GM12878 (cell line): ENCODE measurements around the gene PLA2G4E. TPM values are rescaled to one million over a fixed set of nuclear protein-coding genes. Genes with fewer than 3 reads are reported as not detected.

Experiments used
- ATAC-seq: fragments of 200-7000 bp; cut with Tn5 transposase; 3 replicates; pipeline ENCODE4 v1.9.1; 2020; ENCODE audit warnings: mild to moderate bottlenecking, moderate library complexity
- BruUV-seq: library from RNA; stranded (reverse); fragments of 400-500 nt; replicated peaks from 2 replicates; lab custom pipeline; 2021; lab: Mats Ljungman, UMichigan
- CTCF ChIA-PET: fragments of 300-600 bp; sonication (Branson Sonifier 250); formaldehyde crosslinking; extraction: SDS; loops from one replicate; lab custom pipeline; 2021; ENCODE audit warnings: inconsistent platforms; lab: Yijun Ruan, JAX
- POLR2A ChIA-PET: fragments of 350-600 bp; formaldehyde crosslinking; extraction: SDS; loops from one replicate; lab custom pipeline; 2021; ENCODE audit warnings: inconsistent platforms; lab: Charles Lee
- RAD21 ChIA-PET: fragments of 300-600 bp; sonication (Branson Sonifier 250); formaldehyde crosslinking; loops from one replicate; lab custom pipeline; 2023; ENCODE audit warnings: antibody characterized with exemption; ENCODE audit not compliant: unreplicated experiment; lab: Charles Lee
- SMC1A ChIA-PET: fragments of 300-600 bp; sonication (Branson Sonifier 250); formaldehyde crosslinking; loops from one replicate; lab custom pipeline; 2023; ENCODE audit not compliant: unreplicated experiment, uncharacterized antibody; lab: Charles Lee
- DNase-seq: peaks from one replicate; pipeline ENCODE4 v3.0.0-alpha.2; 2011; ENCODE audit warnings: low read depth, low spot score
- FAIRE-seq: peaks from 3 replicates; lab custom pipeline; 2011; peaks lifted over from hg19 to GRCh38; lab: Jason Lieb, UNC
- H2AFZ ChIP-seq: 2 replicates; pipeline ENCODE4 v1.6.0; 2011; ENCODE audit warnings: low read depth, low read length, control low read depth; ENCODE audit not compliant: control insufficient read depth
- H3K27ac ChIP-seq: 2 replicates; pipeline ENCODE4 v1.5.1; 2011; ENCODE audit warnings: control low read depth; ENCODE audit not compliant: control insufficient read depth, insufficient read depth
- H3K27me3 ChIP-seq, 2 experiments: replicated peaks in 1 of 2; 2 replicates each; pipeline versions ENCODE4 v1.6.0 to v1.6.1; 2011; ENCODE audit warnings: low read length in 1 of 2; ENCODE audit not compliant: control insufficient read depth in 2 of 2, insufficient read depth in 2 of 2
- H3K36me3 ChIP-seq, 2 experiments: 2 replicates each; pipeline ENCODE4 v1.5.1; 2011; ENCODE audit warnings: low read length in 1 of 2; ENCODE audit not compliant: control insufficient read depth in 2 of 2, insufficient read depth in 2 of 2
- H3K4me1 ChIP-seq: 2 replicates; pipeline ENCODE4 v1.6.1; 2011; ENCODE audit warnings: mild to moderate bottlenecking, low read length, moderate library complexity, mixed read lengths; ENCODE audit not compliant: control insufficient read depth, insufficient read depth
- H3K4me2 ChIP-seq: 2 replicates; pipeline ENCODE4 v1.6.0; 2011; ENCODE audit warnings: control low read depth; ENCODE audit not compliant: control insufficient read depth, insufficient read depth
- H3K4me3 ChIP-seq: fragments of 200-600 bp; sonication (generic); 2 replicates; pipeline ENCODE4 v1.5.1; 2016
- H3K79me2 ChIP-seq: 2 replicates; pipeline ENCODE4 v1.6.0; 2011; ENCODE audit warnings: low read length; ENCODE audit not compliant: control insufficient read depth, insufficient read depth
- H3K9ac ChIP-seq: 2 replicates; pipeline ENCODE4 v1.8.0; 2011; ENCODE audit warnings: low read length, control low read depth, mixed read lengths; ENCODE audit not compliant: control insufficient read depth, insufficient read depth
- H3K9me3 ChIP-seq: replicated peaks from 3 replicates; pipeline ENCODE4 v1.5.1; 2011; ENCODE audit warnings: mild to moderate bottlenecking, low read length; ENCODE audit not compliant: control insufficient read depth, insufficient read depth
- H4K20me1 ChIP-seq: 2 replicates; pipeline ENCODE4 v1.6.0; 2011; ENCODE audit not compliant: control insufficient read depth, insufficient read depth
- MEF2B ChIP-seq: fragments of 450-650 bp; IDR thresholded peaks from 2 replicates; pipeline ENCODE4 v1.6.1; 2018; ENCODE audit warnings: mild to moderate bottlenecking, moderate library complexity; ENCODE audit not compliant: partially characterized antibody, poor library complexity, severe bottlenecking
- SMAD5 ChIP-seq: IDR thresholded peaks from 2 replicates; pipeline ENCODE4 v1.6.1; 2016; ENCODE audit warnings: antibody characterized with exemption, low read depth
- SMC3 ChIP-seq: IDR thresholded peaks from 2 replicates; pipeline ENCODE4 v1.6.1; 2011; ENCODE audit warnings: low read length, improper control_type of control experiment, borderline replicate concordance
- ZNF384 ChIP-seq: IDR thresholded peaks from 2 replicates; pipeline ENCODE4 v1.6.1; 2012; ENCODE audit warnings: low read depth, mild to moderate bottlenecking, low read length, improper control_type of control experiment, borderline replicate concordance
- WGBS: methylation state at CpG from one replicate; pipeline ENCODE4 v1.1.6; 2016; ENCODE audit warnings: low lambda C conversion rate; ENCODE audit not compliant: insufficient replicate concordance, insufficient coverage; ENCODE audit errors: missing lambda C conversion rate; 5-methylcytosine and 5-hydroxymethylcytosine counted together
- in situ Hi-C: fragments of 300-500 bp; cut with MboI; formaldehyde crosslinking; loops from 9 replicates; pipeline ENCODE4 v1.14.3; 2018; ENCODE audit warnings: mixed read lengths
- intact Hi-C: fragments of 100-400 bp; cut with micrococcal nuclease; formaldehyde crosslinking; loops from one replicate; pipeline ENCODE4 v1.14.2; 2022; ENCODE audit not compliant: unreplicated experiment
- polyA plus RNA-seq, 11 experiments: library from polyadenylated mRNA; depleted of rRNA in 4 of 11; unstranded in 6 of 11; stranded (reverse) in 5 of 11; fragments of >200 nt; fragmentation: Nextera tagmentation in 4 of 11; fragmentation: Illumina TruSeq in 1 of 11; extraction: Ambion mirVana in 4 of 11; extraction: Trizol in 1 of 11; gene quantifications; 1 replicate in 1 of 11; 2 replicates in 10 of 11; pipeline versions ENCODE4 v1.2.1 to v1.2.3, GENCODE V29; 2011 to 2016; ENCODE audit warnings: inconsistent platforms in 2 of 11, missing spikeins in 2 of 11, low read depth in 1 of 11
- total RNA-seq, 4 experiments: library from RNA; depleted of rRNA in 3 of 4; stranded (reverse); fragments of >200 nt in 3 of 4; fragmentation: Illumina TruSeq in 1 of 4; extraction: Trizol in 1 of 4; gene quantifications; 2 replicates each; pipeline versions ENCODE4 v1.2.1 to v1.2.3, GENCODE V29; 2013 to 2021
- TF ChIP-seq, protein P1 (sequence below): fragments of 450-650 bp; IDR thresholded peaks from 2 replicates; pipeline ENCODE4 v1.6.1; 2018; ENCODE audit warnings: borderline replicate concordance, mild to moderate bottlenecking; ENCODE audit not compliant: partially characterized antibody

Gene PLA2G4E
- total and polyA plus RNA-seq, 10 of the 15 experiments (the other 5 are each of a cell fraction or from before 2014, with no cell fraction given) = 0.05 to 0.32 (median 0.06) TPM; not detected in 5

DNA sequence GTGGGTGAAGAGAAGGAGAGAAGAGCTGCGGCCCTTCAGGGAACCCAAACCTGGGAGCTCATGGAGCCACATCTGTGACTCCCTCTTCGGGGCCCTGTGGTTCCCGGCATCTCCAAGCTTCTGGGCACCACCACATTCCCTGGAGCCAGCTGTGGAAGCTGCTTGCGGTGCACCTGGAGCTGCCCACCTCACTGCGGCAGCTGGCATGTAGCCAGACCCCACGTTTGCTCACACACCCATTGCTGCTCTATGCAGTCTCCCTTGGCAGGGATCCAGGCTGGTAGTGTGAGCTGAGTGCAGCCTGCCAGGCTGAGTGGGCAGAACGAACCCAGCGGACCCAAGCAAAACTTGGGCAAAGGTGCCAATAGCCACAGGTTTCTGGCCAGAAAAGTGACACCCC lies 16.8 kb upstream of the PLA2G4E start:
- intact Hi-C loops (no loop called here), in situ Hi-C loops (no loop called here)
- no TSS peak for BruUV-seq
- H4K20me1 ChIP-seq = no peaks in the 10 kb centered on the region
- ATAC-seq = no peak
- peaks cover 24% of the 10 kb centered on the region for H3K4me1 ChIP-seq
- POLR2A ChIA-PET = interaction anchor here (0.6 to 0.8 kb wide), 2 partner anchors 171 to 253 kb away, joined by 3 read pairs; no protein-coding TSS in a partner anchor
- no peak overlapping the region for H3K9ac ChIP-seq
- H3K27ac ChIP-seq = no peak overlapping the region
- H3K9me3 ChIP-seq = no peaks in the 10 kb centered on the region
- RAD21 ChIA-PET = no interaction called here
- H3K4me3 ChIP-seq = no peak overlapping the region
- TF ChIP-seq SMC3 (no peak), ZNF384 (no peak)
- TF ChIP-seq, protein P1, sequence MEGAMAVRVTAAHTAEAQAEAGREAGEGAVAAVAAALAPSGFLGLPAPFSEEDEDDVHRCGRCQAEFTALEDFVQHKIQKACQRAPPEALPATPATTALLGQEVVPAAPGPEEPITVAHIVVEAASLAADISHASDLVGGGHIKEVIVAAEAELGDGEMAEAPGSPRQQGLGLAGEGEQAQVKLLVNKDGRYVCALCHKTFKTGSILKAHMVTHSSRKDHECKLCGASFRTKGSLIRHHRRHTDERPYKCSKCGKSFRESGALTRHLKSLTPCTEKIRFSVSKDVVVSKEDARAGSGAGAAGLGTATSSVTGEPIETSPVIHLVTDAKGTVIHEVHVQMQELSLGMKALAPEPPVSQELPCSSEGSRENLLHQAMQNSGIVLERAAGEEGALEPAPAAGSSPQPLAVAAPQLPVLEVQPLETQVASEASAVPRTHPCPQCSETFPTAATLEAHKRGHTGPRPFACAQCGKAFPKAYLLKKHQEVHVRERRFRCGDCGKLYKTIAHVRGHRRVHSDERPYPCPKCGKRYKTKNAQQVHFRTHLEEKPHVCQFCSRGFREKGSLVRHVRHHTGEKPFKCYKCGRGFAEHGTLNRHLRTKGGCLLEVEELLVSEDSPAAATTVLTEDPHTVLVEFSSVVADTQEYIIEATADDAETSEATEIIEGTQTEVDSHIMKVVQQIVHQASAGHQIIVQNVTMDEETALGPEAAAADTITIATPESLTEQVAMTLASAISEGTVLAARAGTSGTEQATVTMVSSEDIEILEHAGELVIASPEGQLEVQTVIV = no peak
- SMC1A ChIA-PET = interaction anchor here (0.9 kb wide), 1 partner anchor 16 kb away, joined by 5 read pairs; no protein-coding TSS in a partner anchor
- H3K27me3 ChIP-seq = no peaks in the 10 kb centered on the region
- CTCF ChIA-PET = interaction anchor here (1.9 kb wide), 1 partner anchor 48 kb away, joined by 6 read pairs; no protein-coding TSS in a partner anchor
- 67% methylated on average over 8 of the region's 8 CpGs for WGBS
- peaks cover 2% of the 10 kb centered on the region for H3K79me2 ChIP-seq
- FAIRE-seq = no peak
- no peak for DNase-seq
- no peak overlapping the region for H3K4me2 ChIP-seq
- no peaks in the 10 kb centered on the region for H3K36me3 ChIP-seq
- no peak overlapping the region for H2AFZ ChIP-seq

DNA sequence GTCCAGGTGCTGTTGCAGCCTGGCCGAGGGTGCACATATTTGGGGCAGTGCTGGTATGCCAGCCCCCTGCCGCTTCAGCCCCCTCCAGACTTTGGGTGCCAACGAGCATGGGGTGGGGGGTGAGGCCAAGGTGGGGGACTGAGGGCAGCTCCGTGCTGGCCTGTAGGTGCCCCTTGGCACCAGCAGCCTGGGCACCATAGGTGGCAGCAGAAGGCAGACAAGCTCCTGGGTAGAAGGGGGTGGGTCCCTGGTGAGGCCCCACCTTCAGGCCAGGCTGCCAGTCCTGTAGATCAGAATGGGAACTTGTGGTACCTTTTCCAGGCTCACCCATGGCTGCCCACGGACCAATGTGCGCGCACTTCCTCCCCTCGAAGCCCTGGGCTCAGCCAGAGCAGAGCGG lies 16.1 kb upstream of the PLA2G4E start:
- Histone ChIP-seq H3K4me3 (no peak overlapping the region), H3K27ac (no peak overlapping the region), H3K9ac (no peak overlapping the region), H3K27me3 (no peaks in the 10 kb centered on the region), H2AFZ (no peak overlapping the region), H3K4me1 (peaks cover 29% of the 10 kb centered on the region), H3K36me3 (no peaks in the 10 kb centered on the region), H4K20me1 (no peaks in the 10 kb centered on the region), H3K9me3 (peaks cover 3% of the 10 kb centered on the region; the same call in 2 of the 3 replicates), H3K4me2 (no peak overlapping the region), H3K79me2 (peaks cover 2% of the 10 kb centered on the region)
- ChIA-PET SMC1A (interaction anchor here (0.9 kb wide), 1 partner anchor 17 kb away, joined by 5 read pairs; no protein-coding TSS in a partner anchor), POLR2A (interaction anchor here (0.6 to 0.8 kb wide), 2 partner anchors 25 to 172 kb away, joined by 3 read pairs; no protein-coding TSS in a partner anchor), RAD21 (no interaction called here), CTCF (interaction anchor here (0.6 to 1.1 kb wide), 4 partner anchors 14 to 138 kb away, joined by 3 read pairs; no protein-coding TSS in a partner anchor)
- 96% methylated on average over 6 of the region's 9 CpGs for WGBS
- no TSS peak for BruUV-seq
- no peak for FAIRE-seq
- no peak for ATAC-seq
- in situ Hi-C loops (no loop called here), intact Hi-C loops (no loop called here)
- no peak for TF ChIP-seq SMAD5
- no peak for TF ChIP-seq MEF2B
- no peak for DNase-seq
